HG02642 (cell line): ENCODE results near the gene LMO3.

Source experiments
- ATAC-seq: cut with Tn5 transposase; IDR thresholded peaks from one replicate; pipeline ENCODE4 v1.9.1; 2021; ENCODE audit warnings: mild to moderate bottlenecking; ENCODE audit not compliant: unreplicated experiment, poor library complexity

The LMO3 gene

GRCh38 chr12:16602412-16602811 is 3.5 kb downstream of the LMO3 start:
- ATAC-seq = no peak

GRCh38 chr12:16600525-16600924 is 5.4 kb downstream of the LMO3 start:
- ATAC-seq = no peak

GRCh38 chr12:16599081-16599480 is 6.9 kb downstream of the LMO3 start:
- no peak for ATAC-seq

- no peak for ATAC-seq
Measured at GRCh38 chr12:16594797-16595196, 11.2 kb downstream of the LMO3 start.

- no peak for ATAC-seq
Measured at GRCh38 chr12:16593546-16593945, 12.4 kb downstream of the LMO3 start.

- ATAC-seq = no peak
Measured at GRCh38 chr12:16590645-16591044, 15.3 kb downstream of the LMO3 start.

- no peak for ATAC-seq
Measured at GRCh38 chr12:16588812-16589211, 17.1 kb downstream of the LMO3 start.

- ATAC-seq = no peak
Measured at GRCh38 chr12:16587514-16587913, 18.4 kb downstream of the LMO3 start.

- no peak for ATAC-seq
Measured at GRCh38 chr12:16587110-16587453, 18.9 kb downstream of the LMO3 start.

GRCh38 chr12:16586350-16587109 is 19.4 kb downstream of the LMO3 start:
- ATAC-seq = no peak

GRCh38 chr12:16585781-16586180 is 20.2 kb downstream of the LMO3 start:
- no peak for ATAC-seq

- no peak for ATAC-seq
Measured at GRCh38 chr12:16583969-16584745, 21.8 kb downstream of the LMO3 start.

- no peak for ATAC-seq
Measured at GRCh38 chr12:16581416-16581815, 24.5 kb downstream of the LMO3 start.

GRCh38 chr12:16579041-16579440 is 26.9 kb downstream of the LMO3 start:
- no peak for ATAC-seq

- ATAC-seq = no peak
Measured at GRCh38 chr12:16573398-16574077, 32.4 kb downstream of the LMO3 start.

- ATAC-seq = no peak
Measured at GRCh38 chr12:16568873-16569272, 37.1 kb downstream of the LMO3 start.

GRCh38 chr12:16564675-16565074 is 41.3 kb downstream of the LMO3 start:
- no peak for ATAC-seq

GRCh38 chr12:16563504-16563903 is 42.5 kb downstream of the LMO3 start:
- no peak for ATAC-seq

GRCh38 chr12:16562921-16563320 is 43.0 kb downstream of the LMO3 start:
- ATAC-seq = no peak

GRCh38 chr12:16562435-16562834 is 43.5 kb downstream of the LMO3 start:
- ATAC-seq = no peak

GRCh38 chr12:16560273-16560672 is 45.7 kb downstream of the LMO3 start:
- no peak for ATAC-seq
